IPS DF 6.9 (cell line): ENCODE measurements around the gene ITPR2.

Source experiments
- DNase-seq: peaks from one replicate; pipeline ENCODE4 v3.0.0-alpha.2; 2013; ENCODE audit warnings: low read depth, low spot score
- H3K27ac ChIP-seq: one replicate; pipeline ENCODE4 v1.5.1; 2013; ENCODE audit warnings: low read length, control low read depth
- H3K27me3 ChIP-seq: 2 replicates; pipeline ENCODE4 v1.6.1; 2013; ENCODE audit warnings: mild to moderate bottlenecking, low read length; ENCODE audit not compliant: control insufficient read depth, insufficient read depth
- H3K36me3 ChIP-seq: 2 replicates; pipeline ENCODE4 v1.6.1; 2013; ENCODE audit warnings: low read length; ENCODE audit not compliant: control insufficient read depth, insufficient read depth
- H3K4me1 ChIP-seq: 2 replicates; pipeline ENCODE4 v1.6.1; 2013; ENCODE audit warnings: low read length; ENCODE audit not compliant: control insufficient read depth, insufficient read depth
- H3K4me3 ChIP-seq: 2 replicates; pipeline ENCODE4 v1.5.1; 2013; ENCODE audit warnings: mild to moderate bottlenecking, low read length
- H3K9me3 ChIP-seq: 2 replicates; pipeline ENCODE4 v1.6.1; 2013; ENCODE audit warnings: low read length, inconsistent platforms; ENCODE audit not compliant: control insufficient read depth, insufficient read depth
- WGBS: extraction: QIAGEN DNeasy Blood & Tissue Kit; methylation state at CpG from one replicate; pipeline ENCODE4 v1.1.7; 2013; ENCODE audit warnings: mixed read lengths, missing lambda C conversion rate; ENCODE audit not compliant: insufficient read length, insufficient coverage; 5-methylcytosine and 5-hydroxymethylcytosine counted together

ITPR2 gene

GRCh38 chr12:26832822-26833742 lies at the start of gene ITPR2:
Gene ITPR2 (minus strand): TSS chr12:26833194. CDS start chr12:26832781, 413 bp downstream.
- Histone ChIP-seq H3K36me3 (no peaks in the 10 kb centered on the region), H3K27me3 (no peaks in the 10 kb centered on the region), H3K4me1 (no peaks in the 10 kb centered on the region), H3K4me3 (peak within 1 kb of the TSS; percentile 74), H3K9me3 (no peaks in the 10 kb centered on the region; the same call in 1 of the 2 replicates), H3K27ac (no peak within 1 kb of the TSS)
- WGBS: no CpG with 5 or more reads among the region's 92 CpGs
- DNase-seq: peak; percentile 48

- H3K9me3 ChIP-seq: no peaks in the 10 kb centered on the region
- WGBS: no CpG with 5 or more reads among the region's 2 CpGs
- no peaks in the 10 kb centered on the region for H3K36me3 ChIP-seq
- no peak overlapping the region for H3K4me3 ChIP-seq
- H3K27me3 ChIP-seq: no peaks in the 10 kb centered on the region
- H3K27ac ChIP-seq: no peak overlapping the region
- DNase-seq: no peak
- H3K4me1 ChIP-seq: peaks cover 2% of the 10 kb centered on the region; the same call in 1 of the 2 replicates
Observed at GRCh38 chr12:26880625-26881024, 47.6 kb upstream of the ITPR2 start.

GRCh38 chr12:26878661-26879119 lies 45.7 kb upstream of the ITPR2 start:
- Histone ChIP-seq H3K27ac (no peak overlapping the region), H3K4me3 (no peak overlapping the region), H3K36me3 (no peaks in the 10 kb centered on the region), H3K27me3 (no peaks in the 10 kb centered on the region), H3K4me1 (no peaks in the 10 kb centered on the region), H3K9me3 (no peaks in the 10 kb centered on the region)
- WGBS: no CpG with 5 or more reads among the region's 6 CpGs
- no peak for DNase-seq

- Histone ChIP-seq H3K36me3 (no peaks in the 10 kb centered on the region), H3K4me3 (no peak overlapping the region), H3K27me3 (no peaks in the 10 kb centered on the region), H3K27ac (no peak overlapping the region), H3K4me1 (no peaks in the 10 kb centered on the region), H3K9me3 (no peaks in the 10 kb centered on the region)
- WGBS: no CpG with 5 or more reads among the region's 7 CpGs
- no peak for DNase-seq
Observed at GRCh38 chr12:26874501-26875296, 41.7 kb upstream of the ITPR2 start.

GRCh38 chr12:26872625-26873024 lies 39.6 kb upstream of the ITPR2 start:
- WGBS: no CpG with 5 or more reads among the region's 1 CpG
- DNase-seq: no peak
- Histone ChIP-seq H3K27ac (no peak overlapping the region), H3K27me3 (no peaks in the 10 kb centered on the region), H3K4me3 (no peak overlapping the region), H3K4me1 (no peaks in the 10 kb centered on the region), H3K9me3 (no peaks in the 10 kb centered on the region), H3K36me3 (no peaks in the 10 kb centered on the region)

GRCh38 chr12:26871985-26872384 lies 39.0 kb upstream of the ITPR2 start:
- Histone ChIP-seq H3K4me1 (no peaks in the 10 kb centered on the region), H3K27me3 (no peaks in the 10 kb centered on the region), H3K9me3 (no peaks in the 10 kb centered on the region), H3K4me3 (no peak overlapping the region), H3K36me3 (no peaks in the 10 kb centered on the region), H3K27ac (no peak overlapping the region)
- no CpG with 5 or more reads among the region's 2 CpGs for WGBS
- DNase-seq: no peak

- WGBS: no CpG with 5 or more reads among the region's 11 CpGs
- no peak overlapping the region for H3K27ac ChIP-seq
- H3K27me3 ChIP-seq: no peaks in the 10 kb centered on the region
- DNase-seq: no peak
- H3K36me3 ChIP-seq: no peaks in the 10 kb centered on the region
- no peaks in the 10 kb centered on the region for H3K9me3 ChIP-seq
- H3K4me3 ChIP-seq: no peak overlapping the region
- H3K4me1 ChIP-seq: no peaks in the 10 kb centered on the region
Observed at GRCh38 chr12:26870491-26871419, 37.8 kb upstream of the ITPR2 start.

GRCh38 chr12:26869908-26870459 lies 37.0 kb upstream of the ITPR2 start:
- no peaks in the 10 kb centered on the region for H3K4me1 ChIP-seq
- no peak overlapping the region for H3K4me3 ChIP-seq
- no peaks in the 10 kb centered on the region for H3K36me3 ChIP-seq
- no peak overlapping the region for H3K27ac ChIP-seq
- DNase-seq: no peak
- H3K9me3 ChIP-seq: no peaks in the 10 kb centered on the region
- WGBS: no CpG with 5 or more reads among the region's 6 CpGs
- no peaks in the 10 kb centered on the region for H3K27me3 ChIP-seq

GRCh38 chr12:26869104-26869494 lies 36.1 kb upstream of the ITPR2 start:
- no CpG with 5 or more reads among the region's 6 CpGs for WGBS
- no peak overlapping the region for H3K27ac ChIP-seq
- no peak for DNase-seq

More at GRCh38 chr12:26869104-26869494, 36.1 kb upstream of the ITPR2 start:
- Histone ChIP-seq H3K4me1 (no peaks in the 10 kb centered on the region), H3K4me3 (no peak overlapping the region), H3K9me3 (no peaks in the 10 kb centered on the region), H3K27me3 (no peaks in the 10 kb centered on the region), H3K36me3 (no peaks in the 10 kb centered on the region)
